Heart left ventricle (tissue), 16 donors: ENCODE measurements around the gene CCDC8. TPM values are rescaled to one million over a fixed set of nuclear protein-coding genes. Genes with fewer than 3 reads are reported as not detected.

Source experiments
- ATAC-seq, 4 donors: fragments of 200-7000 bp; cut with Tn5 transposase; one replicate each; pipeline ENCODE4 v1.9.1; 2020 to 2022; ENCODE audit warnings: moderate library complexity in 4 of 4, mild to moderate bottlenecking in 3 of 4, moderate number of reproducible peaks in 1 of 4
- DNase-seq, 5 donors: peaks; one replicate each; pipeline ENCODE4 v3.0.0-alpha.2; 2020
- H3K27ac ChIP-seq, 12 donors: fragments of 200-600 bp; sonication (generic) in 4 of 12; one replicate each; pipeline versions ENCODE4 v1.5.0 to v1.8.0; 2016 to 2022; ENCODE audit warnings: mild to moderate bottlenecking in 2 of 12
- H3K27me3 ChIP-seq, 9 donors: fragments of 200-600 bp; sonication (generic) in 2 of 9; one replicate each; pipeline versions ENCODE4 v1.5.1 to v1.8.0; 2016 to 2022; ENCODE audit warnings: mild to moderate bottlenecking in 3 of 9
- H3K36me3 ChIP-seq, 9 donors: fragments of 200-600 bp; sonication (generic) in 2 of 9; one replicate each; pipeline versions ENCODE4 v1.5.0 to v1.8.0; 2018 to 2022; ENCODE audit warnings: mild to moderate bottlenecking in 2 of 9
- H3K4me1 ChIP-seq, 12 donors: fragments of 200-600 bp; sonication (generic) in 4 of 12; one replicate each; pipeline versions ENCODE4 v1.5.0 to v1.8.0; 2016 to 2022; ENCODE audit warnings: mild to moderate bottlenecking in 3 of 12
- H3K4me3 ChIP-seq, 12 donors: fragments of 200-600 bp; sonication (generic) in 4 of 12; one replicate each; pipeline versions ENCODE4 v1.5.0 to v1.8.0; 2017 to 2022; ENCODE audit warnings: mild to moderate bottlenecking in 9 of 12, moderate library complexity in 4 of 12
- H3K9me3 ChIP-seq, 12 donors: fragments of 200-600 bp; sonication (generic) in 4 of 12; one replicate each; pipeline versions ENCODE4 v1.5.0 to v1.8.0; 2016 to 2022; ENCODE audit warnings: mild to moderate bottlenecking in 1 of 12
- POLR2A ChIP-seq, 2 donors: fragments of 450-650 bp; IDR thresholded peaks; one replicate each; pipeline ENCODE4 v1.6.1; 2017; ENCODE audit warnings: antibody characterized with exemption in 2 of 2, mild to moderate bottlenecking in 2 of 2, moderate library complexity in 2 of 2
- WGBS, 4 donors: extraction: QIAGEN DNeasy Blood & Tissue Kit in 2 of 4; methylation state at CpG; one replicate each; pipeline versions ENCODE4 v1.1.5 to v1.1.7; 2013 to 2018; 5-methylcytosine and 5-hydroxymethylcytosine counted together
- intact Hi-C, 10 donors: fragments of 100-400 bp; cut with DNase I; formaldehyde crosslinking; loops; one replicate each; pipeline versions ENCODE4 v1.11.1 to v1.14.2; 2022
- polyA plus RNA-seq, 2 donors: library from polyadenylated mRNA; stranded (reverse); fragments of 200-250 nt; gene quantifications; one replicate each; pipeline ENCODE4 v1.2.3, GENCODE V29; 2013
- total RNA-seq, 9 donors: library from RNA; depleted of rRNA in 2 of 9; stranded (reverse); fragments of >200 nt in 2 of 9; fragmentation: NEBNext Ultra II Directional in 3 of 9; extraction: Animal tissue kit (Norgen Biotek cat#: 25700) in 3 of 9; gene quantifications; one replicate each; pipeline versions ENCODE4 v1.1.0 to v1.2.4, GENCODE V29; 2016 to 2023
- TF ChIP-seq, protein P1 (sequence below), 12 donors: fragments of 200-600 bp; sonication (generic) in 4 of 12; IDR thresholded peaks; one replicate each; pipeline versions ENCODE4 v1.5.0 to v1.8.0; 2018 to 2022; ENCODE audit warnings: antibody characterized with exemption in 12 of 12, mild to moderate bottlenecking in 5 of 12
- donor health status: ischemic (EF 13 %, LVEDD 7.1; RV severe dilation, severe dysfunction).
- donor health status: healthy with polysubstance abuse.
- donor health status: DM: no; HTN: yes; CAD: no.
- donor health status: DM: no; HTN: no; CAD: no.
- donor health status: ischemic (EF 25% LVEDD 6.9; RV normal size, moderate dysfunction).
- donor health status: ischemic (EF 25% LVEDD 5.7; RV mildly dilated, moderate dysfunction).
- donor health status: healthy.
- donor health status: DM: yes; HTN: yes; CAD: no.
- donor health status: ischemic (EF 35%, LVEDD 5.7; RV mildly dilated, moderate dysfunction).
- donor health status: nonischemic (EF 11% LVEDD 7.7; RV severe dilation, severe dysfunction).
- donor health status: DM: yes; HTN: yes; CAD: no.
- donor health status: PGD.
- donor health status: ischemic (EF 29% LVEDD 5.4; RV normal size, mild dysfunction).
- donor health status: nonischemic (EF 23%, LVEDD 6.1; RV moderate dilation, normal function).

CCDC8 gene
- total and polyA plus RNA-seq, 11 donors = 13.6 to 30.6 (median 23.9) TPM

DNA sequence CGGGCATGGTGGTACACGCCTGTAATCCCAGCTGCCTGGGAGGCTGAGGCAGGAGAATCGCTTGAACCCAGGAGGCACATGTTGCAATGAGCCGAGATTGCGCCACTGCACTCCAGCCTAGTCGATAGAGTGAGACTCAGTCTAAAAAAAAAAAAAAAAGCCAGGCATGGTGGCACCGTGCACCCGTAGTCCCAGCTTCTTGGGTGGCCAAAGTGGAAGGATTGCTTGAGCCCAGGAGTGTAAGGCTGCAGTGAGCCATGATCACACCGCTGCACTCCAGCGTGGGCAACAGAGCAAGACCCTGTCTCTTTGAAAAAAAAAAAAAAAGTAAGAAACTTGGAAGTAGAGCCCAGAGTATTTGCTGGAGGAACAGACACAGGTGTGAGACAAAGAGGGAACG lies 27.7 kb downstream of the CCDC8 start:
- H3K27ac ChIP-seq = no peak overlapping the region
- DNase-seq = no peak
- 87 to 90% (median 88%) methylated on average over 11 of the region's 11 CpGs for WGBS, 4 donors
- H3K36me3 ChIP-seq = peaks cover 0 to 89% (median 79%) of the 10 kb centered on the region in 9 donors
- intact Hi-C loops = no loop called here
- no peak for ATAC-seq
- H3K4me3 ChIP-seq = no peak overlapping the region
- TF ChIP-seq, protein P1, sequence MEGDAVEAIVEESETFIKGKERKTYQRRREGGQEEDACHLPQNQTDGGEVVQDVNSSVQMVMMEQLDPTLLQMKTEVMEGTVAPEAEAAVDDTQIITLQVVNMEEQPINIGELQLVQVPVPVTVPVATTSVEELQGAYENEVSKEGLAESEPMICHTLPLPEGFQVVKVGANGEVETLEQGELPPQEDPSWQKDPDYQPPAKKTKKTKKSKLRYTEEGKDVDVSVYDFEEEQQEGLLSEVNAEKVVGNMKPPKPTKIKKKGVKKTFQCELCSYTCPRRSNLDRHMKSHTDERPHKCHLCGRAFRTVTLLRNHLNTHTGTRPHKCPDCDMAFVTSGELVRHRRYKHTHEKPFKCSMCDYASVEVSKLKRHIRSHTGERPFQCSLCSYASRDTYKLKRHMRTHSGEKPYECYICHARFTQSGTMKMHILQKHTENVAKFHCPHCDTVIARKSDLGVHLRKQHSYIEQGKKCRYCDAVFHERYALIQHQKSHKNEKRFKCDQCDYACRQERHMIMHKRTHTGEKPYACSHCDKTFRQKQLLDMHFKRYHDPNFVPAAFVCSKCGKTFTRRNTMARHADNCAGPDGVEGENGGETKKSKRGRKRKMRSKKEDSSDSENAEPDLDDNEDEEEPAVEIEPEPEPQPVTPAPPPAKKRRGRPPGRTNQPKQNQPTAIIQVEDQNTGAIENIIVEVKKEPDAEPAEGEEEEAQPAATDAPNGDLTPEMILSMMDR (IDR thresholded peaks at IDR 0.05) = no peak
- TF ChIP-seq POLR2A (IDR thresholded peaks at IDR 0.05) = no peak
- H3K4me1 ChIP-seq = peaks cover 0 to 20% (median 6%) of the 10 kb centered on the region in 12 donors
- H3K9me3 ChIP-seq = no peaks in the 10 kb centered on the region
- no peaks in the 10 kb centered on the region for H3K27me3 ChIP-seq

DNA sequence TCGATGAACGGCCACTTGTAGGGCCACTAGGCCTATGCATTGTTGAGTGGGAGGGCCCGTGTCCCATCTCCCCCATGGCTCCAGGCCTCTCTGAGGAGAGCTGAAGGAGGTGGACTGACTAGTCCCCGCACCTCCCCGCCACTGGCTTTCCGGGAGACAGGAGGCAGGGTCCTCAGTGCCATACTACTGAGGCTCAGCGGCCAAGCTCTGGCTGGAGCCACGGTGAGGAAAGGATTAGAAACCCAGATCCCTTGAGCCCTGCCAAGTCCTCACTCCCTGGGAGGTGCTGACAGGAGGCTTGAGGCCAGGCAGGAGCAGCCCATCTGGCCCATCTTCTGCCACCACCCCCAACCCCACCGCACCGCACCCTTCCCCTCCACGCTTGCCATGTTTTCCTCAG lies 29.0 kb downstream of the CCDC8 start:
- ATAC-seq = peak; percentile 38 to 80 (median 76)
- Histone ChIP-seq H3K4me3 (no peak overlapping the region), H3K9me3 (no peaks in the 10 kb centered on the region), H3K36me3 (peaks cover 0 to 87% (median 77%) of the 10 kb centered on the region in 9 donors), H3K27ac (peak overlapping the region in 6 of 12 donors; percentile 0 to 52 (median 24)), H3K27me3 (no peaks in the 10 kb centered on the region), H3K4me1 (peaks cover 0 to 28% (median 10%) of the 10 kb centered on the region in 12 donors)
- 46 to 67% (median 60%) methylated on average over 9 to 11 of the region's 11 CpGs for WGBS, 4 donors
- DNase-seq = peak in 3 of 5 donors; percentile 58 to 73 (median 73)
- TF ChIP-seq, protein P1 (IDR thresholded peaks at IDR 0.05) = no peak
- TF ChIP-seq POLR2A (IDR thresholded peaks at IDR 0.05) = no peak
- intact Hi-C loops = no loop called here

DNA sequence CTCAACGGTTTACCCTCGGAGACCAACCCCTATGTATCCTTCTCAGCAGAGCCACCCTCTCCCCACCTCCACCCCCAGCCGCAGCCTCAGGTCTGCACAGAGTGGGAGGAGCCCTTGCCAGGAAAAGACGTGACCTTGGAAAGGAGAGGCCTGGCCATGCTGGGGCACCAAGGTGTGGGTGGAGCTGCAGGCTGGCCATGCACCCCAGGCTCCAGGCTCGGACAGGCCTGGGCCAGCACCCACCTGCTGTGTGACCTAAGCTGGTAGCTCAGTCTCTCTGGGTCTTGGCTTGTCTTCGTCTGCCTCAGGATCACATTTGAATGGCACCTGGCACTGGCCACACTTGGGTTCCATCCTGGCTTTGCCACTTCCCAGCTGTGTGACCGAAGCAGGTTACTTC lies 29.5 kb downstream of the CCDC8 start:
- Histone ChIP-seq H3K4me1 (peaks cover 0 to 34% (median 13%) of the 10 kb centered on the region in 12 donors), H3K27me3 (no peaks in the 10 kb centered on the region), H3K9me3 (no peaks in the 10 kb centered on the region), H3K27ac (peak overlapping the region in 6 of 12 donors; percentile 0 to 52 (median 24)), H3K4me3 (no peak overlapping the region), H3K36me3 (peaks cover 0 to 89% (median 79%) of the 10 kb centered on the region in 9 donors)
- DNase-seq = peak in 2 of 5 donors; percentile 42 to 47
- 68 to 77% (median 72%) methylated on average over 6 to 7 of the region's 7 CpGs for WGBS, 4 donors
- ATAC-seq = peak in 3 of 4 donors; percentile 34 to 49 (median 49)
- intact Hi-C loops = no loop called here
- TF ChIP-seq, protein P1 (IDR thresholded peaks at IDR 0.05) = no peak
- no peak for TF ChIP-seq POLR2A (IDR thresholded peaks at IDR 0.05)

DNA sequence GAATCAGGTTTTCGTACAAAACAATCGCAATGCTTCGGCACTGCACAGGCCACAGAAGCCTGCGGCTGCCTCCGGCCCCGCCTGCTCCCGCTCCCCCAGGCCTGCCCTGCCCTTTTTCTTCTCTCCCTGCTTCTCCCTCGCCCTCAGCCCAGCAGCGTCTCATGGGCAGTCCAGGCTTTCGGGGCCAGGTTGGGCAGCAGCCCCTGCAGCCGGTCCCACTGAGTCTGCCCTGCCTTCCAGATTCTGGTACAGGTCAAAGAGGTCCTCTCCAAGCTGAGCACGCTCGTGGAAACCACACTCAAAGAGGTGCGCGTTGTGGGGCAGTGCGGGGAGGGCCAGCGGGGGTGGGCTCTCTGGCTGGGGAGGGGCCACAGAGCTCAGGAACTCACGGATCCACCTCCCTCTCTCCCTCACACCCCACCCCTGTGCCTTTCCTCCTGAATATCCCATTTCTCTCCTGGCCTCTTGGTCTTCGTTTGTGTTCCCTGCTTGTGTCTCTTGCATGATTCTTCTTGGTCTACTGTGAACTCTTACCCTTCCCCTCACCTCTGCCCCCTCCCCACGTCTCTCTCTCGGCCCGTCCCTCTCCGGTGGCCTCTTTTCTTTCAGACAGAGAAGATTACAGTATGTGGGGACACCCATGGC lies 30.1 kb downstream of the CCDC8 start:
- TF ChIP-seq POLR2A (IDR thresholded peaks at IDR 0.05) = no peak
- TF ChIP-seq, protein P1 (IDR thresholded peaks at IDR 0.05) = no peak
- Histone ChIP-seq H3K36me3 (peaks cover 0 to 87% (median 76%) of the 10 kb centered on the region in 9 donors), H3K27me3 (no peaks in the 10 kb centered on the region), H3K4me1 (peaks cover 0 to 39% (median 15%) of the 10 kb centered on the region in 12 donors), H3K9me3 (no peaks in the 10 kb centered on the region), H3K4me3 (no peak overlapping the region), H3K27ac (no peak overlapping the region)
- peak in 1 of 4 donors; percentile 5 for ATAC-seq
- no peak for DNase-seq
- intact Hi-C loops = no loop called here
- 81 to 89% (median 88%) methylated on average over 22 to 23 of the region's 23 CpGs for WGBS, 4 donors
